Measurements from ENCODE around the gene HIC1.

GRCh38 chr17:2064520-2064971 is 9.6 kb downstream of the HIC1 start:
- TF ChIP-seq GABPA (IDR thresholded peaks at IDR 0.05; ENCODE audit: low read depth) (no peak), CTCF (IDR thresholded peaks at IDR 0.05) (no peak), EZH2phosphoT487 (IDR thresholded peaks at IDR 0.05; ENCODE audit: borderline replicate concordance, low read depth) (no peak), NFIC (IDR thresholded peaks at IDR 0.05; ENCODE audit: borderline replicate concordance) (no peak), GATA2 (CRISPR knock-in tag; IDR thresholded peaks at IDR 0.05) (no peak), YY1 (IDR thresholded peaks at IDR 0.05; ENCODE audit: low read depth) (no peak), RAD21 (IDR thresholded peaks at IDR 0.05; ENCODE audit: low read length) (no peak), EP300 (IDR thresholded peaks at IDR 0.05; ENCODE audit: borderline replicate concordance in 1 of 2, low read depth in 1 of 2, low read length in 1 of 2) (no peak), MEF2A (IDR thresholded peaks at IDR 0.05; ENCODE audit: borderline replicate concordance, low read depth) (no peak)

All from SK-N-SH (cell line).